Glomerular visceral epithelial cell (primary cell): ENCODE measurements around the gene SBK1.
"Not testable (repeated sequence)": the region's sequence is repeated elsewhere in the genome, so short reads cannot be mapped to it uniquely, and the experiment has no call there.

Experiments used
- DNase-seq: peaks from one replicate; pipeline ENCODE4 v3.0.0-alpha.2; 2016; ENCODE audit errors: extremely low spot score

SBK1 gene

DNA sequence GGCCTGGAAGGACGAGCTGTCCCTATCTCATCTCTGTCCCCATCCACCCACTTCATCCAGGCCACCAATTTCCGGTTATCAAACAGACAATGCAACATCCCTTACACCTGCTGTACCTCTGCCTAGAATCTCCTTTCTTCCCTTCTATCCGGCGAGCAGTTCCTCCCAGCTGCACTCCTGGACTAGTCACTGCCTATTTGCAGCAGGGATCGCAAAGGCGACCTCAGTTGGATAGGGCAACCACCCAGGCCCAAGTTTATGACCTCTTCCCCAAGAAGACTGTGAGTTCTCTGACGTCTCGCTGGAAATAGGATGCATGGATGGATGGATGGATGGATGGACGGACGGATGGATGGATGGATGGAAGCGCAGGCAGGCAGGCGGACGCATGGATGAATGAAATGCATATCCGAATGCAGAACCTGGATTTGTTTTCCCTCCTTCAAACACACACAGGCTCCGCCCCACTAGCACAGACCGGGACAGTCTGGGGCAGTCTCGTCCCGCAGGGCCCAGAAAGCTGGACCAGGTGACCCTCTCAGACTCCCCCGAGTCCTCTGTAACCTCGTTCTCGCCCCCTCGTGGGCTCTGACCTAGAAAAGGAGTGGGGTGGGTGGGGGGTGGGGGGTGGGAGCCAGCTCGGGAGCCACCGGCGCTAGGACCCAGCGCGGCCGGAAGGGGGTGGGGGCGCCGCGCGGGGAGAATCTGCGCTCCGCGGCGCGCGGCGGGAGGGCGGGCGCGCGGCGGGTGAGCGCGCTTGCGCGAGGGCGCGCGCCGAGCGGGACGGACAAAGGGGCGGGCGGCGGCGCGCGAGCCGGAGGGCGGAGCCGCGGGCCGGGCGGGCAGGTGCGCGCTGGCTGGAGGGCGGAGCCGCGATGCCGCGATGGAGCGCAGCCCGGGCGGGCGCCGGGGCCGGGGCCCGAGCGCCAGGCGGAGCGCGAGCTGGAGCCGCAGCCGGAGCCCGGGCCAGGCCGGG is at the start of gene SBK1:
Gene SBK1, plus strand, starts transcription at position 875 of the 976 bp plus-strand sequence. CDS start 24,867 bp downstream, outside the sequence.
- DNase-seq: peak; percentile 80

DNA sequence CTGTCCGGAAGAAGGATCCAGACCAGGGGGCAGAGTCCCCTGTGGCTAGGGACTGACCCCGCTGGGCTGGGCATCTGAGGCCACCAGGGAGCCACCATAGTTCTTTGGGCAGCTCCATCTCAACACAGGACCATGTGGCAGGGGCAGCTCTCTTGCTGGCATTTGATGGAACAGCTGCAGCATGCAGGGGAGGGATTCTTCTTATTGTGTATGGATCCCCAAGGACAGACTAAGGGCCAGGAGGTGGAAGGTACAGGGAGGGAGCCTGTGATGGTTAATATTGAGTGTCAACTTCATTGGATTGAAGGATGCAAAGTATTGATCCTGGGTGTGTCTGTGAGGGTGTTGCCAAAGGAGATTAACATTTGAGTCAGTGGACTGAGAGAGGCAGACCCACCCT is 42.8 kb upstream of the SBK1 start:
- not testable (repeated sequence) for DNase-seq

DNA sequence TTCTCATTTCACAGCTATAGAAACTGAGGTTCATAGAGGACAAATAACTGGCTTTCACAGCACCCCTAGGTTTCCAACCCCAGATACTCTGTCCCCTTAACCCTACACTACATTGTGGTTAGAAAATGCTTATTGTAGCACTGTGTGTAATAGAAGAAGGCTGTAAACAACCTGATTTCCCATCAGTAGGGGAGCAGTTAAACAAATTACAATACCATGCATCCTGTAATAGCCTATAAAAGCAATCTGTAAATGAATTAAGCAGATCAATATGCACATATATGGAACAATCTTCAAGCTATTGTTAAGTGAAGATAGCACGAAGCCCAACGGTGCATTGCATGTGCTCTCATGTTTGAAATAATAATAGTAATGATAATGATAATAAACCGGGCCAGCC is 41.3 kb upstream of the SBK1 start:
- DNase-seq: no peak

DNA sequence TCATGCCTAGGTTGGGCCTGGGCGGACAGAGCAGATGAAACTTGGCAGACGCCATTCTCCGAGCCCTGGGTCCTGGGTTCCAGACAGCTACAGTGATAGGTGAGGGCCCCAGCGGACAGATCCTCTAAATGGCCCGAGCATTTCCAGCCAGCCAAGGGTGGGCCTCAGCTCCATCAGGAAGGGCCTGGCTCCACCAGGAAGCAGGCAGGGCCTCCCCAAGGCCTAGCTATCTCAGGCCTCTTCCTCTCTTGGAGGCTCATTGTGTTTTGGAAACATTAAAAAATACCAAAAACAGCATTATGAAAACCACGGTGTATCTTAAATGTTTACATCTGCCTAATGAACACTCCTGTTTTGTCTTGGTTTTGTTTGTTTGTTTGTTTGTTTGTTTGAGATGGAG is 38.2 kb upstream of the SBK1 start:
- no peak for DNase-seq

DNA sequence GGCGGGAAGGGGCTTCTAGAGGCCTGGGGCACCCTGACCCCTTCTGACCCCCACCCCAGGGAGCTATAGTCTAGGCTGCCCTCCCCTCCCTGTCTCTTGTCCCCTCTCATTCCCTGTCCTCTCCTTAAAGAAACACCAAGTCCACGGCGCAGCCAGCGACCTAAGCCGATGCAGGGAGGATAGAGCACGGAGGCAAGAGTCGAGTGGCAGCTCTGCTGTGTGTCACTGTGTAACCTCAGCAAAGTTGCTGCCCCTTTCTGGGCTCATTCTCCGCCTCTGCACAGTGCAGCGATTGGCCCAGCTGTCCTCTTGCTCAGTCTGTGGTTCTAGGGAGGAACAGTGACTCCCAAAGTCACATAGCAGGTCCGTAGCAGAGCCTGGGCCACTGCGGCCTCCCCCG is 36.5 kb upstream of the SBK1 start:
- no peak for DNase-seq

DNA sequence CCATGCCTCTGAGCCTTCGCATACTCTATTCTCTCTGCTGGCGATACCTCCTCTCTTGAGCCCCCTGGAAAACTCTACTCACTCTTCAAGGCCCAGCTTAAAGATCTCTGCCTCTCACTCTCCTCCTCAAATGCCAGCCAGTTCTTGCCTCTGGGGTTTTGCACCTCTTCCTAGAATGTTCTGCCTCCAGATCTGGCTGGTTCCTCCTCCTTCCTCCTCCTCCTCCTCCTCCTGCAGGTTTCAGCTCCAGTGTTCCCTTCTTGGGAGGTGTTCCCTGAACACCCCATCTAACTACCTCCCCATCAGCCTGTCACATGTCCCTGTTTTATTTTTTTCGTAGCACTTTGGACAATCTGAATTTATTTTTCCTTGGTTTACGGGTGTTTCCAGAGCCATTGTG is 35.1 kb upstream of the SBK1 start:
- no peak for DNase-seq

DNA sequence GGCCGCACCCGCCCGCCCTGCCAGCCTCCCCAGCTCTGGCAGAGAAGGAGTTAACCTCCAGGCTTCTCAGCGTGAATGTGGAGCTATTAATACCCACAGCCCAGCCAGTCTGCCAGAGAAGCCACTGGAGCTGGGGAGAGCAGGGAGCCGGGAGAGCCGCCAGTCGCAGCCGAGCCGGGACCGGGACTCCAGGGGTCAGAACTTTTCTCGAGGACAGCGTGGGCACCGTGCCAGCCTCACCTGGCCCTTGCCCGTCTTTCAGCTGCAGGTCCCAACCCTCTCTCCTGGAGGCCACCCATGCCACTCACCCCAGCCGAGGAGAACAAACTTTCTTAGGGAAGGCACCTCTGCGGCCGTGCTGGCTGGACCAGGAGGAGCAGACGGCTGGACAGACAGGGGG is 33.8 kb upstream of the SBK1 start:
- DNase-seq: no peak

DNA sequence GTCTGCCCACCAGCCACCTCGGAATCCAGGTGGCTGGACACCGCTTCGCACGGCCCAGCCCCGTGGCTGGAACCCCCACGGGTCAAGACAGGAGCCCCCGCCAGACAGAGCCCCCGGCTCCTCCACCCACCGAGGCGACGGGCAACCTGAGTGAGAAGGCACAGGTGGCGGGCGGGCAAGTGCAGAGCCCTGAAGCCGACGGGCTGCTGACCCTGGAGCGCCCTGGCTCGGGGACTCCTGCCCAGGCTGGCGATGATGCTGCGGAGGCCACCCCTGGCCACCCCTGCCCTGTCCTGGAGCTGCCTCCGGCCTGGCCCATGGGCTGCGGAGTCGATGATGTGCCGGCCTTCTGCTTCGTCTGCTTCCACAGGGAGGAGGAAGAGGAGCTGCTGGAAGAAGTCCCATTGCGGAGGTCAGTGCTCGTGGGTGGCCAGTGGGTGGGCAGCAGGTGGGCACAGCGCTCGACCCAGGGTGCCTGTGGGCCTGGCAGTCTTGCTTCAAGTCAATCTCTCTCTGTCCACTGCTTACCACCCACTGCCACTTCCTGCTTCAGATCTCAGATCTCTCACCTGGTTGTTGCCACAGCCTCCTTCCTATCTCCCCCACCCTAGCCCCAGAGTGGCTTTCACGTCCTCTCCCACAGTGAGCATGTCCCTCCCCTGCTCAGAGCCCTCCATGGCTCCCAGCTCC is 33.1 kb upstream of the SBK1 start:
- DNase-seq: no peak

DNA sequence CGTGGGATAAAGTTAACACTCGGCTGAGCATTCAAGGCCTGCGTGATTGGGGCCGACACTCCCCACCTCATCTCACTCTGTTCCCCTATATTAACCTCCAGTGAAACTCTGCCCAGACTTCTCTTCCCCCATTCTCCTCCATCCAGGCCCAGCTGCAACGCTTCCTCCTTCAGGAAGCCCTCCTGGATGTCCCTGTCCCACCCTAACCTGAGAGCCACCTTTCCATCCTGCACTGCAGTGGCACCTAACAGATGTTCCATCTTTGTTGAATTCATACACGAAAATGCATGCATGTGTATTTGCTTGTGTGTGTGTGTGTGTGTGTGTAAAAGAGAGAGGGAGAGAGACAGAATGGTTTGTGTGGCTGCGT is 32.6 kb upstream of the SBK1 start:
- no peak for DNase-seq

DNA sequence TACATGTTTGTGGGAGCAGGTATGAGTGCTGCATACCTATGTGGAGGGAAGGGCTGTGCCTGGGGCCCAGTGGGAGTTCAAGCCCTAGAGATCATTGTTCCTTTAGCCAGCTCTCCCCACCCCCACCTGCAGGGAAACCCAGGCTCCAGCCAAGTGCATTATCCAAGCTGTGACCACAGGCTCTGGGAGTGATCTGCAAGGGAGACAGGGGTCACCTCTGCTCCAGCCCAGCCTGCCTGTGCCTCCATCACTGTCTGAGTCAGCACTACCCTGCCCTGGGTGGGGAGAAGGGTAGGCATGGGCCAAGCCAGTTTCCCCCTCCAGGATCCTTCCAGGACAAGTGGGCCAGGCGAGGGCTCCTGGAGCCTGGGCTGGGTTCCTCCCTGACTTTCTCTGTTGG is 32.1 kb upstream of the SBK1 start:
- DNase-seq: no peak

DNA sequence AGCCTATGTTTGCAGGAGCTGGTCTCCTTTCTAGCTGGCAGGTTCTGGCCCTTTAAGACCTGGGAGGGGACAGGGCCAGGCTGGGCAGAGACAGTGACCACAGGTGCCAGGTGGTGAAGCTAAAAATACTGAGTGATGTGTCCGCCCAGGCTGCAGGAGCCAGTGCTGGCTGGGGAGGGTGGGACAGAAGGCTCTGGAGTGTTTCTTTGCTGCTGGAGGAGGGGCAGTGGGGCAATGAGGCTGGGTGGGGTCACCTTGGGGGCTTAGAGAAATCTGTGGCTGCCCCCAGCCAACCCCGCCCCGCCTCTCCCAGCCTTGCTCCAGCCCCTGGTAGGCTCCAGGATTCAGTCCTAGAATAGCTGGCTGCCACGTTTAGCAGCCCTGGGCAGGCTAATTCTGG is 30.4 kb upstream of the SBK1 start:
- no peak for DNase-seq

DNA sequence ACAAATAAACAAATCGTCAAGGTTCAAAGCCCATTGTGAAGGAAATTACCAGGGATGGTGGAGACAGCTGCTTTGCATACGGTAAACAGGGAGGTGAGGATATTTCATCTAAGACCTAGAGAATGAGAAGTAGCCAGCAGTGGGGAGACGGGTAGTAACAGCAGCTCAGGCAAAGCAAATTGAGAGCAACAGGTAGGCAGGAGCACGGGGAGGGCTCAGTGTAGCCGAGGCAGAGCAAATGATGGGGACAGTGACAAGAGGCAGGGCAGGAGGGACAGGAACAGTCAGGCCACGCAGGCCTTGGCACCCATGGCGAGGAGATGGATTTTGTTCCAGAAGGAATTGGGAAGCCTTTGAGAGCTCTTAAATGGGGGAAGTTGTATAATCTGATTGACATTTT is 29.0 kb upstream of the SBK1 start:
- no peak for DNase-seq

DNA sequence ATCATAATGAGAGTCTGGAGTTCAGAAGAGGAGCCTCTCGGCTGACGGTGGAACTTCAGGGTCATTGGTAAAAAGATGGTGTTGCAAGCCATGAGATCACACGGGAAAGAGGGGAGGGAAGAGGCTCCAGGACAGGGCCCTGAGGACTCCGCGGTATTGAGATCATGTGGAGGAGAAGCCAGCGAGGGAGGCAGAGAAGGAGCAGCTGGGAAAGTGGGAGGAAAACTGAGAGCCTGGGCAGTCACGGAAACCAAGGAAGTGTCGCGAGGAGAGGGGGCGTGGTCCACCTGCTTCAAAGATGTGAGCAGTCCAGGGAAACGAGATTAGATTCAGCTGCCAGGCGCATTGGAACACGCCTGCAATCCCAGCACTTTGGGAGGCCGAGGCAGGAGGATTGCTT is 27.7 kb upstream of the SBK1 start:
- DNase-seq: peak; percentile 44

DNA sequence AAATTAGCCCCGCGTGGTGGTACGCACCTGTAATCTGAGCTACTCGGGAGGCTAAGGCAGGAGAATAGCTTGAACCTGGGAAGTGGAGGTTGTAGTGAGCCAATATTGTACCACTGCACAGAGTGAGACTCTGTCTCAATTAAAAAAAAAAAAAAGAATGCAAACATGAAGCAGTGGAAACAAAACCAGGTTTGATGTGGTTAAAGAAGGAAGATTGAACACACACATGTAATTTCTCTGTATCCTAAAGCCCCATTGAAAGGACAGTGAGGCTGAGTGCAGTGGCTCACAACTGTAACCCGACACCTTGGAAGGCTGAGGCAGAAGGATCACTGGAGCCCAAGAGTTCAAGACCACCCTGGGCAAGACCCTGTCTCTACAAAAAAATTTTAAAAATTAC is 26.5 kb upstream of the SBK1 start:
- DNase-seq: no peak

DNA sequence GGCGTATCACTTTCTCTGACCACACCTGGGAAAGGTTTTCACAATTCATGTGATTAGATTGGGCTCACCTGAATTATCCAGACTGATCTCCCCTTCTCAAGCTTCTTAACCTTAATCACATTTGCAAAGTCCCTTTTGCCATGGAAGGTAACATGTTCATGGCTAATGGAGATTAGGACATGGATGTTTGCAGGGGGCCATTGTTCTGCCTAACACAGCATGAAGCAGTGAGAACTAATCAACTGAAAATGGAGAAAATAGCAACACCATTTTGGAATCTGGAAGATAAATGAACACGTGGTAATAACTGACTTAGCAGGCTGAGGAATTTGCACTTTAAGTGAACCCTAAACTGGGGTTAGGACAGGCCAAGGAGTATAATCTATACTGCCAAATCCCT is 25.0 kb upstream of the SBK1 start:
- no peak for DNase-seq

DNA sequence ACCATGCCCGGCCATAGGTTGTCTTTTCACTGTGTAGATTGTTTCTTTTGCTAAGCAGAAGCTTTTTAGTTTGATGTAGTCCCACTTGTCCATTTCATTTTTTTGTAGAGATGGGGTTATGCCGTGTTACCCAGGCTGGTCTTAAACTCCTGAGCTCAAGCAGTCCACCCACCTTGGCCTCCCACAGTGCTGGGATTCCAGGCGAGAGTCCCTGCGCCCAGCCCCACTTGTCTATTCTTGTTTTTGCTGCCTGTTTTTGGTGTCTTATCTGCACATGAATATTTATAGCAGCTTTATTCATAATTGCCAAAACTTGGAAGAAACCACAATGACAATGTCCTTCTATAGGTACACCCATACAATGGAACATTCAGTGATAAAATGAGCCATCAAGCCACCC is 18.8 kb upstream of the SBK1 start:
- DNase-seq: no peak

DNA sequence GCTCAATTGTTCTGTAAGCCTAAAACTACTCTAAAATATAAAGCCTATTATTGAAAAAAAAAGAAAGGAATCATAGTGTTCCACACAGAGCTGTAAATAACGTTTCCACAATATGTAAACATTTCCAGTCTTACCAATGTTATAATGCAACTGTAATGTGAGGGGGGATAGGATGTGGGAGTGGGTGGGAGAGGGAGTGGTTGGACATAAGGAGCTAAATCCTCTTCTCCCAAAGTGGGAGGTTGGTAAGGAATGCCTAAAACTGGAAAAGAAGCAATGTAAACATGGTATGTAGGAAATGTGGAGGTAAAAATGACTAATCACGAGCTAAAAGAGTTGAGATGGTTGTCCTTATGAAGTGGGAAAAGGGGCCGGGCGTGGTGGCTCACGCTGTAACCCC is 17.6 kb upstream of the SBK1 start:
- DNase-seq: no peak

DNA sequence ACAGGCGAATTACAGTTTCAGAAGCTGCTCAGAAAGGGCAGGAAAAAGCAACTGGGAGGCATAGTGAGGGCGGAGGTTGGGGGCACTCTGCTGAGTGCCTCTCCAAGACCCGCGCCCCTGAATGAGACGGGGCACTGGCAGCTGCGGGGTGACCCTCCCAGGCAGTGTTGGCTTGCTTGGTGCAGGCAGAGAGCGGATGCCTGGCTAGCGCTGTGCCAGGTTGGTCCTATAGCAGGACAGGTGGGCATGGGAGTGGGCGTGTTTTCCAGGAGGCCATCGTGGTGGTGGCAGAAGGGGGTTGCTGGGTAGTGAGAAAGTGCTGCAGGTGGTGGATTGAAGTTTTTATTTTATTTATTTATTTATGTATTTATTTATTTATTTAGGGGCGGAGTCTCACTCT is 16.0 kb upstream of the SBK1 start:
- DNase-seq: no peak

DNA sequence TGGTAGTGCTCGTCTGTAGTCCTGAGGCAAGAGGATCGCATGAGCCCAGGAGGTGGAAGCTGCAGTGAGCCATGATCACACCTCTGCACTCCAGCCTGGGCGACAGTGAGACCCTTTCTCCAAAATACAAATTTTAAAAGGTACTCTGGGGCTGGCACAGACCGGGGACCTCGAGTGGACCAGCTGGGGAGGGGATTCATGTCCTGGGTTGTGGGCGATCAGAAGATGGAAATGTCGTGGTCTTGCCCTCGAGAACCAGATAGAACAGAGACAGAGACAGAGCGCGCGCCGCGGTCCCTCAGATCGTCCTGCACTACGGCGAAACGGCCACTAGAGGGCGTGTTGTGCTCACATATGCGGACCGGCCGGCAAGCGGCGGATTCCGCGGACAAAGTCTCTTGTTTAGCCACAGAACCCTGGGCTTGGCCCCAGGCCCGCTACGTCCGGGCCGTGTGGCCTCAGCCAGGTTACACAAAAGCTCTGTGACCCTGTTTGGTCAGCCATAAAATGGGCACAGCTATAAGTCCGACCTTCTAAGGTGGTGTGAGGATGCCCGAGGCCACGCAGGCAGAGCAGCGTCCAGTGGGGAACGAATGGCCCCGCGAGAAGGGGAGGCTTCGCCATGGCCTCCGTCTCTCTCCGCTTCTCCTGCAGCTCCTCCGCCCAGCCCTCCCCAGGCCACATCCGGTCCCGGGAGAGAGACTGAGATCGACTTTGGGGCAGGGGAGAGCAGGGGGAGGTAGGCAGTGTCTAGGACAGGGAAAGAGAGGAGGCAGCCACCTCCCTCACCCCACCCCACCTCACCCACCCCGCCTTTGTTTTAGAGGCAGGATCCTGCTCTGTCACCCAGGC is 14.6 kb upstream of the SBK1 start:
- peak; percentile 74 for DNase-seq

DNA sequence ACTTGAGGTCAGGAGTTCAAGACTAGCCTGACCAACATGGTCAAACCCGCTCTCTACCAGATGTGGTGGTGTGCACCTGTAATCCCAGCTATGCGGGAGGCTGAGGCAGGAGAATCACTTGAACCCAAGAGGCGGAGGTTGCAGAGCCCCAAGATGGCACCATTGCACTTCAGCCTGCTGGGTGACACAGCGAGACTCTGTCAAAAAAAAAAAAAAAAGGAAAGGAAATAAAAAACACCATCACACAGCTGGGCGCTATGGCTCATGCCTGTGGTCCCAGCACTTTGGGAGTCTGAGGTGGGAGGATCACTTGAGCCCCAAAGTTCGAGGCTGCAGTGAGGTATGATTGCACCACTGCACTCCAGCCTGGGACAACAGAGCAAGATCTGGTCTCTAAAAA is 13.3 kb upstream of the SBK1 start:
- no peak for DNase-seq

DNA sequence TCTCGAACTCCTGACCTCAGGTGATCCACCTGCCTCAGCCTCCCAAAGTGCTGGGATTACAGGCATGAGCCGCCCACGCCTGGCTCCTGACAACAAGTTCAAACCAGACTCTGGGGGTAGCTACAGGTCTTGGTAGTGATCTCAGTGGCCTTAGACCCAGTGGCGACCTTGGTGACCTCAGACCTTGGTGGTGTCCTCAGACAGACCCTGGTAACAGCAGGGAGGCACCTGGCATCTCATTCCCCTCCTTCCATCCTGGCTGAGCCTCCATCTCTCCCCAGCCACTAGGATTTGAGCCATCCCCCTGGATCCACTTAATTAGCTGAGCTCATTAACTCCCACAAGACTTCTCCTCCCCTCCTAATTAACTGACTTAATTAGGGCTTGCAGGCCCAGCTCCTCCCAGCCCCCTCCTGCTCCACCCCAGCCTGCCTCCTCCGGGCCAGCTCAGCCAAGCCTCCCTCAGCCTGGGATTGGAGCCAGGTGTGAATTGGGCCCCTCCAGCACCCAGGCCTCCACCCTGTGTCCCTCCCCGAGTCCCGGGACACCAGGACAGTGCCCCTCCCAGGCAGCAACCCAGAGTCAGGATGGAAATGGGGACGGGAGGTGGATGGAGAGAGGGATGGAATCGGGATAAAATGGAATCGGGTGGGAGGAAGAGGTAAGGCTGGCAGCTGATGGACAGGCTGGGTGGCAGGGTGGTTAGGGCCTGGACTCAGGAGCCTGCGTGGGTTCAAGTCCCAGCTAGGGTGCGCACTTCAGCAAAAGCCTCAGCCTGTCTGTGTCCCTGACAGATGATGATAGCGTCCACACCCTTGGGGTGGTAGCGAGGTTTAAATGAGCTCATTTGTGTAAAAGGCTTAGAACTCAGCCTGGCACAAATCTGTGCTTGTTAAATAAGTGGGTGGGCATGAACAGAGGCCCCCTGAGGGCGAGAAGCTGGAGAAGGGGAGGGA is 11.2 kb upstream of the SBK1 start:
- no peak for DNase-seq
